ENCODE measurements around the gene LDHD.

Gene LDHD

DNA sequence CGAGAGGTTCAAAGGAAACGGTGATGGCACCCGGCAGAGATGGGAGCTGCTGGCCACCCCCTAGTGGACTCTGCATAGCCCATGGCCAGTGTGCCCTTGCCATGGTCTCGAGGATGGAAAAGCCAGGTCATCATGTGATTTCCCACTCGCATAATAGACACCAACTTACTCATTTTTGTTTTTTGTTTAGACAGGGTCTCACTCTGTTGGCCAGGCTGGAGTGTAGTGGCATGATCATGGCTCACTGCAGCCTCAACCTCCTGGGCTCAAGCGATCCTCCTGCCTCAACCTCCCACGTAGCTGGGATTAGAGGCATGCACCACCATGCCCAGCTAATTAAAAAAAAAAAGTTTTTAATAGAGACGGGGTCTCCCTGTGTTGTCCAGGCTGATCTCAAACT lies 27.6 kb downstream of the LDHD start:
- Histone ChIP-seq H3K27me3 (no peaks in the 10 kb centered on the region), H3K9me3 (no peaks in the 10 kb centered on the region), H3K27ac (no peak overlapping the region), H3K4me1 (ENCODE audit: control insufficient read depth in 1 of 2, insufficient read depth in 1 of 2, low read depth in 1 of 2, low read length in 1 of 2) (peaks cover 24% of the 10 kb centered on the region in 2 experiments), H3K36me3 (peaks cover 3% of the 10 kb centered on the region), H3K4me3 (ENCODE audit: low read depth in 1 of 2, low read length in 1 of 2) (no peak overlapping the region)
- TF ChIP-seq, protein P1, sequence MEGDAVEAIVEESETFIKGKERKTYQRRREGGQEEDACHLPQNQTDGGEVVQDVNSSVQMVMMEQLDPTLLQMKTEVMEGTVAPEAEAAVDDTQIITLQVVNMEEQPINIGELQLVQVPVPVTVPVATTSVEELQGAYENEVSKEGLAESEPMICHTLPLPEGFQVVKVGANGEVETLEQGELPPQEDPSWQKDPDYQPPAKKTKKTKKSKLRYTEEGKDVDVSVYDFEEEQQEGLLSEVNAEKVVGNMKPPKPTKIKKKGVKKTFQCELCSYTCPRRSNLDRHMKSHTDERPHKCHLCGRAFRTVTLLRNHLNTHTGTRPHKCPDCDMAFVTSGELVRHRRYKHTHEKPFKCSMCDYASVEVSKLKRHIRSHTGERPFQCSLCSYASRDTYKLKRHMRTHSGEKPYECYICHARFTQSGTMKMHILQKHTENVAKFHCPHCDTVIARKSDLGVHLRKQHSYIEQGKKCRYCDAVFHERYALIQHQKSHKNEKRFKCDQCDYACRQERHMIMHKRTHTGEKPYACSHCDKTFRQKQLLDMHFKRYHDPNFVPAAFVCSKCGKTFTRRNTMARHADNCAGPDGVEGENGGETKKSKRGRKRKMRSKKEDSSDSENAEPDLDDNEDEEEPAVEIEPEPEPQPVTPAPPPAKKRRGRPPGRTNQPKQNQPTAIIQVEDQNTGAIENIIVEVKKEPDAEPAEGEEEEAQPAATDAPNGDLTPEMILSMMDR (IDR thresholded peaks at IDR 0.05) = no peak

DNA sequence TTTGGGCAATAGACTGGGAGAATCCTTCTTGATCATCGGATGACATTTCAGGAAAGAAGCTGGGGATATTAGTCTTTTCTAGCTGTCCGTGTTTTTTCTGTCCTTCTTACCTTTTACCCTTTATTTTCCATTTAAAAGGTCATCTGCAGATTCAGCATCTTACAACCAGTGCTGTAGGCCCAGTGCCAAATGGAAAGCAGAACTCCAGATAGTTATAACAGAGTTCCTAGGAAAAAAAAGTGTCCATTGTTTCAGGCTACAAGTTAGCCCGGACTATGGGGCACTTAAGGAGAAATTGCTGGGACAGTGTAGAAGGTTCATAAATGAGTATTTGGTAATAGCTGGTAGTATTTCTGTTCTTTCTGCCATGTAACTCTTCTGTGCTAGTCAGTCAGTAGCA lies 28.4 kb downstream of the LDHD start:
- no peaks in the 10 kb centered on the region for H3K27me3 ChIP-seq
- H3K4me1 ChIP-seq (ENCODE audit: control insufficient read depth in 1 of 2, insufficient read depth in 1 of 2, low read depth in 1 of 2, low read length in 1 of 2) = peaks cover 24% of the 10 kb centered on the region in 2 experiments
- no peak overlapping the region for H3K4me3 ChIP-seq (ENCODE audit: low read depth in 1 of 2, low read length in 1 of 2)
- H3K36me3 ChIP-seq = no peaks in the 10 kb centered on the region
- H3K27ac ChIP-seq = no peak overlapping the region
- no peaks in the 10 kb centered on the region for H3K9me3 ChIP-seq
- TF ChIP-seq, protein P1 (IDR thresholded peaks at IDR 0.05) = no peak

DNA sequence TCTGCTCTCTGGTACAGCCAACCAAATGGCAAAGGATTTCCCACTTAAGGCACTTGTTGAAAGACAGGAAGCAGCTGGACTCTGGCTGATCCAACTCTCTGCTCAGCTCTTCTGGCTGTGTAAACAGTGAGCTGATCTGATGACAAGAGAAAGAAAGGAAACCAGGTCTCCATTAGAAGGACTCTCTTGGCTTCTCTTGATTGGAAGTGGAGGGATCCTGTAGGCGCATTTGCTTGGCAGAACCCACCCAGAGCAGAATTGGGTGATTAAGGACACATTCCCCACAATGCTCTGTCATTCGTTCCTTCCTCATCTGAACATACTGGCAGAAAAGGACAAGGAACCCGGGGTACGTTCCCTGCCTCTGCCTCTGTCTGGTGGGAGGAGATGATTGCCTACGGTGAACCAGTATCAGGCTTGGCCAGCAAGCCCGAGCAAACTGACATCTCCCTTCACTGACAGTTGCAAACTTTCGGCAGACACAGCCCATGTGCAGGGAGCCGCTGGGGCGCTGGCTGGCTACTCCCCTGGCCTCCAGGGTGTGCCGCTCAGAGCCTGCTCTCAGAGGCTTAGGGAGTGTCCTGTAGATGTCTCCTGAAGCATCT lies 29.1 kb downstream of the LDHD start:
- Histone ChIP-seq H3K9me3 (no peaks in the 10 kb centered on the region), H3K4me1 (ENCODE audit: control insufficient read depth in 1 of 2, insufficient read depth in 1 of 2, low read depth in 1 of 2, low read length in 1 of 2) (peaks cover 24% of the 10 kb centered on the region in 2 experiments), H3K27ac (no peak overlapping the region), H3K27me3 (no peaks in the 10 kb centered on the region), H3K4me3 (ENCODE audit: low read depth in 1 of 2, low read length in 1 of 2) (no peak overlapping the region), H3K36me3 (no peaks in the 10 kb centered on the region)
- TF ChIP-seq, protein P1 (IDR thresholded peaks at IDR 0.05) = no peak

DNA sequence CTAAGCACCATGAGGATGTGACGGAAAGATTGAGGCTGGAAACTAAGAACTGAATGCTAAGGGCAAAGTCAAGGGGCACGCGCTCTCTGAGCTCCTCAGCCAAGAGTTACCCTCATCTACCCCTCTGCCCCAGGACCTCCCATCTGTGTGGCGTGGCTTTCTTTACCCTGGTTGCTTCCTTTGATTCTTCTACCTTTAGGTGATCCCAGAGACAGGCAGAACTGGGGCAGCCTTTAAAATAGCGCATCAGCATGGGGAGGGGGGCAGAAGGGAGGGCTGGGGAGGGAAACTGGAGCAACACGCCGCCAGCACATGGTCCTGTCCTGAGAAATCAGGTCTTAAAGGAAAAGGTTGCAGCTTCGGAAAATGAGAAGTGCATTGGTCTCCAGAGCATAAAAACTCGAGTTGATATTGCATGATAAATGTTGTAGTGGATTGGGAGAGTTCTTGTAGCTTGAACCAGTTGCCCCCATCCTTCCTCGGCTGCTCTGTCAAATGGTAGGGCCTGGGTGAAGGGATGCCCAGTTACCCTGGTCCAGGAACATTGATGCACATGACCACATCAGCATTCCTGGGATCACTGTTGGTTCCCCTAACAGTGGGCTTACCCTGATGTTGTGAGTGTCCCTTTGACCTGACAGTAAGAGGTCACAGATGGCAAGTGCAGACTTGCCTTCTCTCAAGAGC lies 29.7 kb downstream of the LDHD start:
- TF ChIP-seq, protein P1 (IDR thresholded peaks at IDR 0.05) = no peak
- Histone ChIP-seq H3K27me3 (no peaks in the 10 kb centered on the region), H3K4me3 (ENCODE audit: low read depth in 1 of 2, low read length in 1 of 2) (no peak overlapping the region), H3K4me1 (ENCODE audit: control insufficient read depth in 1 of 2, insufficient read depth in 1 of 2, low read depth in 1 of 2, low read length in 1 of 2) (peaks cover 24% of the 10 kb centered on the region in 2 experiments), H3K9me3 (no peaks in the 10 kb centered on the region), H3K27ac (no peak overlapping the region), H3K36me3 (no peaks in the 10 kb centered on the region)

DNA sequence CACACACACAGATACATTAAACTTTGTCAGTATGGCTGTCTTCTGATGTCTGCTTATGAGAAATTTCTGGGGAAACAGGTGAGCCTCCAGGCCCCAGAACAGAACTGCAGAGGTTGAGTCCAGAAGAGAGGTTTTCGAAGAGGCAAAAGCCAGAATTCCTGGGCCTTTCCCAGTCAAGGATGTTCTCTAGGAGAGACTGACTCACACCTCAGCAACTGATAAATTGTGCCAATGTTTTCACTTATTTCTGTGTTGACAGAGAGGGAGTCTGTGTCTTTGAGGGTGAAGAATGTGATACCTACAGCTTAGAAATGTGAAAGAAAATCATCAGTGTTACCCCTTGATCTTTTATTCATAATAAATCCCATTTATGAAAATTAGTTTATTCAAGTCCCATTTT lies 30.3 kb downstream of the LDHD start:
- Histone ChIP-seq H3K27ac (no peak overlapping the region), H3K27me3 (no peaks in the 10 kb centered on the region), H3K36me3 (no peaks in the 10 kb centered on the region), H3K9me3 (no peaks in the 10 kb centered on the region), H3K4me3 (ENCODE audit: low read depth in 1 of 2, low read length in 1 of 2) (no peak overlapping the region), H3K4me1 (ENCODE audit: control insufficient read depth in 1 of 2, insufficient read depth in 1 of 2, low read depth in 1 of 2, low read length in 1 of 2) (peaks cover 24% of the 10 kb centered on the region in 2 experiments)
- TF ChIP-seq, protein P1 (IDR thresholded peaks at IDR 0.05) = no peak

Measured in neutrophil (primary cell).